Measurements from ENCODE around the gene GON4L.

DNA sequence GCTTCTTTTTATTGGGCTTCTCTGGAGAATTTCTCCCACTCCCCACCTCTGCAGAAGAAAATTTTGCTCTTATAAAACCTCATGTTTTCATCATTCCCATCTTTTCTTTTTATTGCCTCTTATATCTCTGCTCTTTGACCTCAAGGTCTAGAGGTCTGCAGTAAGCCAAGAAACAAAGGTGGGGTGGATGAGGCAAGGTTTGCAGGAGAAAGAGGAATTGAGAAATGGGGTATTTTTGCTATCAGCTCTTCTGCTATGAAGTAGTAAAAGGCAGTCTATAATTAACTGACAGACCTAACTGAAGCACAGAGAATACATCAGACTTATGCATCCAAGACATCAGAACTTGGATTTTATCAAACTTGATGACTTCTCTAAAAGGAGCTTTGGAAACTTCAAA is 25.2 kb upstream of the GON4L start:
- TF ChIP-seq, protein P1, sequence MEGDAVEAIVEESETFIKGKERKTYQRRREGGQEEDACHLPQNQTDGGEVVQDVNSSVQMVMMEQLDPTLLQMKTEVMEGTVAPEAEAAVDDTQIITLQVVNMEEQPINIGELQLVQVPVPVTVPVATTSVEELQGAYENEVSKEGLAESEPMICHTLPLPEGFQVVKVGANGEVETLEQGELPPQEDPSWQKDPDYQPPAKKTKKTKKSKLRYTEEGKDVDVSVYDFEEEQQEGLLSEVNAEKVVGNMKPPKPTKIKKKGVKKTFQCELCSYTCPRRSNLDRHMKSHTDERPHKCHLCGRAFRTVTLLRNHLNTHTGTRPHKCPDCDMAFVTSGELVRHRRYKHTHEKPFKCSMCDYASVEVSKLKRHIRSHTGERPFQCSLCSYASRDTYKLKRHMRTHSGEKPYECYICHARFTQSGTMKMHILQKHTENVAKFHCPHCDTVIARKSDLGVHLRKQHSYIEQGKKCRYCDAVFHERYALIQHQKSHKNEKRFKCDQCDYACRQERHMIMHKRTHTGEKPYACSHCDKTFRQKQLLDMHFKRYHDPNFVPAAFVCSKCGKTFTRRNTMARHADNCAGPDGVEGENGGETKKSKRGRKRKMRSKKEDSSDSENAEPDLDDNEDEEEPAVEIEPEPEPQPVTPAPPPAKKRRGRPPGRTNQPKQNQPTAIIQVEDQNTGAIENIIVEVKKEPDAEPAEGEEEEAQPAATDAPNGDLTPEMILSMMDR (IDR thresholded peaks at IDR 0.05) = no peak
- TF ChIP-seq POLR2A (IDR thresholded peaks at IDR 0.05) = no peak

All from thyroid gland (tissue), 4 donors.